Measurements from ENCODE around the gene BCAS2.

Gene BCAS2

GRCh38 chr1:114558544-114558943 lies 22.9 kb downstream of the BCAS2 start:
- peak; percentile 7 for DNase-seq (ENCODE audit: low read depth)

GRCh38 chr1:114554577-114554976 lies 26.8 kb downstream of the BCAS2 start:
- no peak for DNase-seq (ENCODE audit: low read depth)

- DNase-seq (ENCODE audit: low read depth), result no peak
These were observed 29.2 kb downstream of the BCAS2 start for GRCh38 chr1:114552106-114552639.

- DNase-seq (ENCODE audit: low read depth), result peak; percentile 2
These were observed 30.0 kb downstream of the BCAS2 start for GRCh38 chr1:114551400-114551799.

- DNase-seq (ENCODE audit: low read depth), result no peak
These were observed 31.1 kb downstream of the BCAS2 start for GRCh38 chr1:114550336-114550735.

GRCh38 chr1:114549137-114549536 lies 32.3 kb downstream of the BCAS2 start:
- no peak for DNase-seq (ENCODE audit: low read depth)

- DNase-seq (ENCODE audit: low read depth), result no peak
These were observed 34.3 kb downstream of the BCAS2 start for GRCh38 chr1:114547076-114547475.

GRCh38 chr1:114545796-114546195 lies 35.6 kb downstream of the BCAS2 start:
- no peak for DNase-seq (ENCODE audit: low read depth)

- no peak for DNase-seq (ENCODE audit: low read depth)
These were observed 36.1 kb downstream of the BCAS2 start for GRCh38 chr1:114545315-114545714.

- no peak for DNase-seq (ENCODE audit: low read depth)
These were observed 40.6 kb downstream of the BCAS2 start for GRCh38 chr1:114540821-114541220.

GRCh38 chr1:114540272-114540671 lies 41.1 kb downstream of the BCAS2 start:
- DNase-seq (ENCODE audit: low read depth), result peak; percentile 3

GRCh38 chr1:114536043-114536442 lies 45.4 kb downstream of the BCAS2 start:
- no peak for DNase-seq (ENCODE audit: low read depth)

GRCh38 chr1:114535401-114535800 lies 46.0 kb downstream of the BCAS2 start:
- DNase-seq (ENCODE audit: low read depth), result no peak

- no peak for DNase-seq (ENCODE audit: low read depth)
These were observed 50.3 kb downstream of the BCAS2 start for GRCh38 chr1:114531094-114531493.

- no peak for DNase-seq (ENCODE audit: low read depth)
These were observed 51.2 kb downstream of the BCAS2 start for GRCh38 chr1:114530224-114530623.

- no peak for DNase-seq (ENCODE audit: low read depth)
These were observed 56.5 kb downstream of the BCAS2 start for GRCh38 chr1:114524944-114525343.

- DNase-seq (ENCODE audit: low read depth), result no peak
These were observed 59.2 kb downstream of the BCAS2 start for GRCh38 chr1:114522264-114522575.

GRCh38 chr1:114521396-114522263 lies 59.8 kb downstream of the BCAS2 start:
- no peak for DNase-seq (ENCODE audit: low read depth)

Measured in EH (cell line).